ENCODE data around the gene PSMD3. TPM values are rescaled to one million over a fixed set of nuclear protein-coding genes. Genes with fewer than 3 reads are reported as not detected.

Gene PSMD3
- total and polyA plus RNA-seq, 9 of the 15 experiments (the other 6 are each of a cell fraction or from before 2014, with no cell fraction given): 2.0 to 251 (median 135) TPM

GRCh38 chr17:39939588-39940419, 40.8 kb upstream of the PSMD3 start (continued):
- no peak for TF ChIP-seq HOMEZ (CRISPR knock-in tag; IDR thresholded peaks at IDR 0.05)
- TF ChIP-seq SMARCE1 (IDR thresholded peaks at IDR 0.05): peak; percentile 63; the same call in 1 of the 2 replicates
- TF ChIP-seq RCOR1 (IDR thresholded peaks at IDR 0.05; ENCODE audit: borderline replicate concordance in 1 of 2, low read depth in 2 of 2, low read length in 2 of 2): peak in 1 of 2 experiments; percentile 87; a peak in 1 of 4 replicates
- TF ChIP-seq E2F3 (CRISPR knock-in tag; IDR thresholded peaks at IDR 0.05): no peak
- TF ChIP-seq, protein P1, sequence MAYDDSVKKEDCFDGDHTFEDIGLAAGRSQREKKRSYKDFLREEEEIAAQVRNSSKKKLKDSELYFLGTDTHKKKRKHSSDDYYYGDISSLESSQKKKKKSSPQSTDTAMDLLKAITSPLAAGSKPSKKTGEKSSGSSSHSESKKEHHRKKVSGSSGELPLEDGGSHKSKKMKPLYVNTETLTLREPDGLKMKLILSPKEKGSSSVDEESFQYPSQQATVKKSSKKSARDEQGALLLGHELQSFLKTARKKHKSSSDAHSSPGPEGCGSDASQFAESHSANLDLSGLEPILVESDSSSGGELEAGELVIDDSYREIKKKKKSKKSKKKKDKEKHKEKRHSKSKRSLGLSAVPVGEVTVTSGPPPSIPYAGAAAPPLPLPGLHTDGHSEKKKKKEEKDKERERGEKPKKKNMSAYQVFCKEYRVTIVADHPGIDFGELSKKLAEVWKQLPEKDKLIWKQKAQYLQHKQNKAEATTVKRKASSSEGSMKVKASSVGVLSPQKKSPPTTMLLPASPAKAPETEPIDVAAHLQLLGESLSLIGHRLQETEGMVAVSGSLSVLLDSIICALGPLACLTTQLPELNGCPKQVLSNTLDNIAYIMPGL (CRISPR knock-in tag; IDR thresholded peaks at IDR 0.05): no peak
- TF ChIP-seq, protein P2, sequence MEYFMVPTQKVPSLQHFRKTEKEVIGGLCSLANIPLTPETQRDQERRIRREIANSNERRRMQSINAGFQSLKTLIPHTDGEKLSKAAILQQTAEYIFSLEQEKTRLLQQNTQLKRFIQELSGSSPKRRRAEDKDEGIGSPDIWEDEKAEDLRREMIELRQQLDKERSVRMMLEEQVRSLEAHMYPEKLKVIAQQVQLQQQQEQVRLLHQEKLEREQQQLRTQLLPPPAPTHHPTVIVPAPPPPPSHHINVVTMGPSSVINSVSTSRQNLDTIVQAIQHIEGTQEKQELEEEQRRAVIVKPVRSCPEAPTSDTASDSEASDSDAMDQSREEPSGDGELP (CRISPR knock-in tag; IDR thresholded peaks at IDR 0.05; ENCODE audit: borderline replicate concordance): peak; percentile 47; the same call in 1 of the 2 replicates
- TF ChIP-seq, protein P3, sequence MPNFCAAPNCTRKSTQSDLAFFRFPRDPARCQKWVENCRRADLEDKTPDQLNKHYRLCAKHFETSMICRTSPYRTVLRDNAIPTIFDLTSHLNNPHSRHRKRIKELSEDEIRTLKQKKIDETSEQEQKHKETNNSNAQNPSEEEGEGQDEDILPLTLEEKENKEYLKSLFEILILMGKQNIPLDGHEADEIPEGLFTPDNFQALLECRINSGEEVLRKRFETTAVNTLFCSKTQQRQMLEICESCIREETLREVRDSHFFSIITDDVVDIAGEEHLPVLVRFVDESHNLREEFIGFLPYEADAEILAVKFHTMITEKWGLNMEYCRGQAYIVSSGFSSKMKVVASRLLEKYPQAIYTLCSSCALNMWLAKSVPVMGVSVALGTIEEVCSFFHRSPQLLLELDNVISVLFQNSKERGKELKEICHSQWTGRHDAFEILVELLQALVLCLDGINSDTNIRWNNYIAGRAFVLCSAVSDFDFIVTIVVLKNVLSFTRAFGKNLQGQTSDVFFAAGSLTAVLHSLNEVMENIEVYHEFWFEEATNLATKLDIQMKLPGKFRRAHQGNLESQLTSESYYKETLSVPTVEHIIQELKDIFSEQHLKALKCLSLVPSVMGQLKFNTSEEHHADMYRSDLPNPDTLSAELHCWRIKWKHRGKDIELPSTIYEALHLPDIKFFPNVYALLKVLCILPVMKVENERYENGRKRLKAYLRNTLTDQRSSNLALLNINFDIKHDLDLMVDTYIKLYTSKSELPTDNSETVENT (CRISPR knock-in tag; IDR thresholded peaks at IDR 0.05): no peak
- no peak for TF ChIP-seq NFE2L1 (tag; IDR thresholded peaks at IDR 0.05; ENCODE audit: borderline replicate concordance, low read depth)
- TF ChIP-seq ZFP36 (IDR thresholded peaks at IDR 0.05; ENCODE audit: low read depth, low read length, partially characterized antibody): no peak
- TF ChIP-seq, protein P4, sequence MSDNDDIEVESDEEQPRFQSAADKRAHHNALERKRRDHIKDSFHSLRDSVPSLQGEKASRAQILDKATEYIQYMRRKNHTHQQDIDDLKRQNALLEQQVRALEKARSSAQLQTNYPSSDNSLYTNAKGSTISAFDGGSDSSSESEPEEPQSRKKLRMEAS (CRISPR knock-in tag; IDR thresholded peaks at IDR 0.05): peak; percentile 52; the same call in 1 of the 2 replicates
- peak; percentile 40; the same call in 1 of the 2 replicates for TF ChIP-seq MTA3 (IDR thresholded peaks at IDR 0.05; ENCODE audit: borderline replicate concordance)
- TF ChIP-seq ETS2 (tag; IDR thresholded peaks at IDR 0.05; ENCODE audit: borderline replicate concordance, poor library complexity, severe bottlenecking): no peak
- TF ChIP-seq HDAC2 (IDR thresholded peaks at IDR 0.05): 0 out of 2 replicates have a peak, but pooled peaks have one; percentile 60
- no peak for TF ChIP-seq ZNF79 (CRISPR knock-in tag; IDR thresholded peaks at IDR 0.05; ENCODE audit: low read depth)
- TF ChIP-seq, protein P5, sequence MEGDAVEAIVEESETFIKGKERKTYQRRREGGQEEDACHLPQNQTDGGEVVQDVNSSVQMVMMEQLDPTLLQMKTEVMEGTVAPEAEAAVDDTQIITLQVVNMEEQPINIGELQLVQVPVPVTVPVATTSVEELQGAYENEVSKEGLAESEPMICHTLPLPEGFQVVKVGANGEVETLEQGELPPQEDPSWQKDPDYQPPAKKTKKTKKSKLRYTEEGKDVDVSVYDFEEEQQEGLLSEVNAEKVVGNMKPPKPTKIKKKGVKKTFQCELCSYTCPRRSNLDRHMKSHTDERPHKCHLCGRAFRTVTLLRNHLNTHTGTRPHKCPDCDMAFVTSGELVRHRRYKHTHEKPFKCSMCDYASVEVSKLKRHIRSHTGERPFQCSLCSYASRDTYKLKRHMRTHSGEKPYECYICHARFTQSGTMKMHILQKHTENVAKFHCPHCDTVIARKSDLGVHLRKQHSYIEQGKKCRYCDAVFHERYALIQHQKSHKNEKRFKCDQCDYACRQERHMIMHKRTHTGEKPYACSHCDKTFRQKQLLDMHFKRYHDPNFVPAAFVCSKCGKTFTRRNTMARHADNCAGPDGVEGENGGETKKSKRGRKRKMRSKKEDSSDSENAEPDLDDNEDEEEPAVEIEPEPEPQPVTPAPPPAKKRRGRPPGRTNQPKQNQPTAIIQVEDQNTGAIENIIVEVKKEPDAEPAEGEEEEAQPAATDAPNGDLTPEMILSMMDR (IDR thresholded peaks at IDR 0.05 in 2 of 3, conservative IDR thresholded peaks at IDR 0.05 in 1 of 3; ENCODE audit: insufficient read depth in 2 of 3, low read depth in 1 of 3, low read length in 3 of 3): peak; percentile 65 to 85 (median 73)
- no peak for TF ChIP-seq ELF4 (CRISPR knock-in tag; IDR thresholded peaks at IDR 0.05)
- 0 out of 2 replicates have a peak, but pooled peaks have one; percentile 49 for TF ChIP-seq CREM (IDR thresholded peaks at IDR 0.05; ENCODE audit: low read depth)

Data from K562 (cell line).